ENCODE measurements around the gene FGD6.
"Not testable (repeated sequence)": the region's sequence is repeated elsewhere in the genome, so short reads cannot be mapped to it uniquely, and the experiment has no call there.

FGD6 gene

GRCh38 chr12:95204141-95204866, 13.0 kb downstream of the FGD6 start:
- no peak for DNase-seq

- no peak for DNase-seq
Observed at GRCh38 chr12:95203487-95204030, 13.7 kb downstream of the FGD6 start.

GRCh38 chr12:95202691-95203486, 14.4 kb downstream of the FGD6 start:
- DNase-seq = no peak

- DNase-seq = no peak
Observed at GRCh38 chr12:95201056-95201670, 16.1 kb downstream of the FGD6 start.

GRCh38 chr12:95200128-95200894, 17.0 kb downstream of the FGD6 start:
- DNase-seq = no peak

- no peak for DNase-seq
Observed at GRCh38 chr12:95198914-95199313, 18.4 kb downstream of the FGD6 start.

- no peak for DNase-seq
Observed at GRCh38 chr12:95197636-95198035, 19.6 kb downstream of the FGD6 start.

GRCh38 chr12:95196875-95197569, 20.2 kb downstream of the FGD6 start:
- not testable (repeated sequence) for DNase-seq

GRCh38 chr12:95195122-95195521, 22.1 kb downstream of the FGD6 start:
- DNase-seq = no peak

GRCh38 chr12:95193139-95193538, 24.1 kb downstream of the FGD6 start:
- no peak for DNase-seq

GRCh38 chr12:95192271-95192670, 25.0 kb downstream of the FGD6 start:
- no peak for DNase-seq

GRCh38 chr12:95191060-95191696, 26.1 kb downstream of the FGD6 start:
- DNase-seq = no peak

- DNase-seq = no peak
Observed at GRCh38 chr12:95187865-95188415, 29.3 kb downstream of the FGD6 start.

GRCh38 chr12:95185854-95186253, 31.4 kb downstream of the FGD6 start:
- DNase-seq = no peak

GRCh38 chr12:95185072-95185471, 32.2 kb downstream of the FGD6 start:
- no peak for DNase-seq

GRCh38 chr12:95184121-95184520, 33.1 kb downstream of the FGD6 start:
- DNase-seq = no peak

GRCh38 chr12:95182868-95183415, 34.3 kb downstream of the FGD6 start:
- DNase-seq = no peak

- no peak for DNase-seq
Observed at GRCh38 chr12:95181103-95181502, 36.2 kb downstream of the FGD6 start.

GRCh38 chr12:95179011-95179410, 38.3 kb downstream of the FGD6 start:
- DNase-seq = no peak

- DNase-seq = no peak
Observed at GRCh38 chr12:95178136-95178535, 39.1 kb downstream of the FGD6 start.

- no peak for DNase-seq
Observed at GRCh38 chr12:95177201-95177768, 40.0 kb downstream of the FGD6 start.

All from activated CD4-positive, alpha-beta T cell treated with anti-CD3 and anti-CD28 coated beads for 1 hour (primary cell).